Panc1 (cell line): ENCODE measurements around the gene ARMH2. TPM values are rescaled to one million over a fixed set of nuclear protein-coding genes. Genes with fewer than 3 reads are reported as not detected.

Experiments
- ATAC-seq: fragments of 200-7000 bp; cut with Tn5 transposase; 2 replicates; pipeline ENCODE4 v1.9.1; 2020; ENCODE audit warnings: mild to moderate bottlenecking, moderate library complexity
- BruUV-seq: library from RNA; stranded (reverse); fragments of 400-500 nt; replicated peaks from 2 replicates; lab custom pipeline; 2021; lab: Mats Ljungman, UMichigan
- CTCF ChIA-PET: fragments of 300-600 bp; sonication (Branson Sonifier 250); formaldehyde crosslinking; loops from one replicate; lab custom pipeline; 2022; ENCODE audit warnings: antibody characterized with exemption; lab: Charles Lee
- POLR2A ChIA-PET: fragments of 300-600 bp; sonication (Branson Sonifier 250); formaldehyde crosslinking; loops from one replicate; lab custom pipeline; 2022; ENCODE audit warnings: antibody characterized with exemption; lab: Charles Lee
- DNase-seq: peaks from one replicate; pipeline ENCODE4 v3.0.0-alpha.2; 2010; ENCODE audit warnings: low read depth, low spot score
- H3K27ac ChIP-seq: 2 replicates; pipeline ENCODE4 v1.5.1; 2011; ENCODE audit warnings: mild to moderate bottlenecking, low read length, inconsistent platforms
- H3K27me3 ChIP-seq: fragments of 200-500 bp; sonication (Bioruptor generic); 2 replicates; pipeline ENCODE4 v1.6.0; 2014; ENCODE audit warnings: low read length, inconsistent platforms; ENCODE audit not compliant: control insufficient read depth, insufficient read depth
- H3K36me3 ChIP-seq: fragments of 200-500 bp; sonication (Bioruptor generic); 2 replicates; pipeline ENCODE4 v1.5.1; 2014; ENCODE audit warnings: inconsistent platforms, mild to moderate bottlenecking, low read length, moderate library complexity; ENCODE audit not compliant: control insufficient read depth, insufficient read depth
- H3K4me1 ChIP-seq: 2 replicates; pipeline ENCODE4 v1.5.1; 2011; ENCODE audit warnings: inconsistent platforms, mild to moderate bottlenecking, low read length, moderate library complexity; ENCODE audit not compliant: control insufficient read depth, insufficient read depth
- H3K4me3 ChIP-seq, 2 experiments: 2 replicates each; pipeline ENCODE4 v1.5.1; 2011 to 2012; ENCODE audit warnings: low read depth in 2 of 2, low read length in 2 of 2, mild to moderate bottlenecking in 2 of 2, inconsistent platforms in 1 of 2, moderate library complexity in 1 of 2
- H3K9me3 ChIP-seq: fragments of 200-500 bp; sonication (Bioruptor generic); 2 replicates; pipeline ENCODE4 v1.5.1; 2014; ENCODE audit warnings: low read depth, mild to moderate bottlenecking, inconsistent platforms, low read length, moderate library complexity; ENCODE audit not compliant: control insufficient read depth, insufficient read depth
- POLR2AphosphoS5 ChIP-seq: IDR thresholded peaks from 2 replicates; pipeline ENCODE4 v1.6.1; 2012; ENCODE audit warnings: mild to moderate bottlenecking, low read depth, low read length, moderate library complexity
- REST ChIP-seq, 2 experiments: IDR thresholded peaks; 2 replicates each; pipeline ENCODE4 v1.6.1; 2011 to 2012; ENCODE audit warnings: low read depth in 2 of 2, control low read depth in 1 of 2, low read length in 1 of 2, mild to moderate bottlenecking in 1 of 2, moderate library complexity in 1 of 2; ENCODE audit not compliant: insufficient read depth in 1 of 2
- SIN3A ChIP-seq: IDR thresholded peaks from 2 replicates; pipeline ENCODE4 v1.6.1; 2012; ENCODE audit warnings: low read depth, mild to moderate bottlenecking, low read length, moderate library complexity, borderline replicate concordance; ENCODE audit not compliant: insufficient read depth
- TCF7L2 ChIP-seq: IDR thresholded peaks from 2 replicates; pipeline ENCODE4 v1.6.1; 2011; ENCODE audit warnings: mild to moderate bottlenecking, low read depth, low read length, inconsistent platforms
- in situ Hi-C: cut with HindIII; loops from 2 replicates; pipeline ENCODE4 v1.10.0; 2016; ENCODE audit warnings: low sequenced_read_pairs, low pct_unique_long_range_greater_than_20kb
- intact Hi-C: fragments of 100-400 bp; cut with micrococcal nuclease; formaldehyde crosslinking; loops from one replicate; pipeline ENCODE4 v1.10.0; 2022; ENCODE audit not compliant: unreplicated experiment
- total RNA-seq: library from RNA; stranded (reverse); gene quantifications from one replicate; pipeline ENCODE4 v1.2.1, GENCODE V29; 2021; ENCODE audit not compliant: unreplicated experiment
- TF ChIP-seq, protein P1 (sequence below): fragments of 450-650 bp; IDR thresholded peaks from 2 replicates; pipeline ENCODE4 v1.5.1; 2017; ENCODE audit warnings: mild to moderate bottlenecking

ARMH2 gene
- total RNA-seq, 1 experiment from 2014 or later: not detected

GRCh38 chr6:24847402-24847801 lies 48.7 kb upstream of the ARMH2 start:
- Histone ChIP-seq H3K27ac (no peak overlapping the region), H3K4me3 (no peak overlapping the region), H3K9me3 (no peaks in the 10 kb centered on the region), H3K27me3 (peaks cover 6% of the 10 kb centered on the region; the same call in 1 of the 2 replicates), H3K4me1 (no peaks in the 10 kb centered on the region), H3K36me3 (no peaks in the 10 kb centered on the region)
- ChIA-PET POLR2A (no interaction called here), CTCF (no interaction called here)
- TF ChIP-seq TCF7L2 (no peak), REST (IDR thresholded peaks at IDR 0.05; ENCODE audit: insufficient read depth in 1 of 2, low read depth in 2 of 2, low read length in 1 of 2) (no peak), SIN3A (no peak), POLR2AphosphoS5 (no peak)
- TF ChIP-seq, protein P1, sequence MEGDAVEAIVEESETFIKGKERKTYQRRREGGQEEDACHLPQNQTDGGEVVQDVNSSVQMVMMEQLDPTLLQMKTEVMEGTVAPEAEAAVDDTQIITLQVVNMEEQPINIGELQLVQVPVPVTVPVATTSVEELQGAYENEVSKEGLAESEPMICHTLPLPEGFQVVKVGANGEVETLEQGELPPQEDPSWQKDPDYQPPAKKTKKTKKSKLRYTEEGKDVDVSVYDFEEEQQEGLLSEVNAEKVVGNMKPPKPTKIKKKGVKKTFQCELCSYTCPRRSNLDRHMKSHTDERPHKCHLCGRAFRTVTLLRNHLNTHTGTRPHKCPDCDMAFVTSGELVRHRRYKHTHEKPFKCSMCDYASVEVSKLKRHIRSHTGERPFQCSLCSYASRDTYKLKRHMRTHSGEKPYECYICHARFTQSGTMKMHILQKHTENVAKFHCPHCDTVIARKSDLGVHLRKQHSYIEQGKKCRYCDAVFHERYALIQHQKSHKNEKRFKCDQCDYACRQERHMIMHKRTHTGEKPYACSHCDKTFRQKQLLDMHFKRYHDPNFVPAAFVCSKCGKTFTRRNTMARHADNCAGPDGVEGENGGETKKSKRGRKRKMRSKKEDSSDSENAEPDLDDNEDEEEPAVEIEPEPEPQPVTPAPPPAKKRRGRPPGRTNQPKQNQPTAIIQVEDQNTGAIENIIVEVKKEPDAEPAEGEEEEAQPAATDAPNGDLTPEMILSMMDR: no peak
- intact Hi-C loops: no loop called here
- in situ Hi-C loops: no loop called here
- DNase-seq (no peak), ATAC-seq (no peak)
- BruUV-seq: no TSS peak

DNA sequence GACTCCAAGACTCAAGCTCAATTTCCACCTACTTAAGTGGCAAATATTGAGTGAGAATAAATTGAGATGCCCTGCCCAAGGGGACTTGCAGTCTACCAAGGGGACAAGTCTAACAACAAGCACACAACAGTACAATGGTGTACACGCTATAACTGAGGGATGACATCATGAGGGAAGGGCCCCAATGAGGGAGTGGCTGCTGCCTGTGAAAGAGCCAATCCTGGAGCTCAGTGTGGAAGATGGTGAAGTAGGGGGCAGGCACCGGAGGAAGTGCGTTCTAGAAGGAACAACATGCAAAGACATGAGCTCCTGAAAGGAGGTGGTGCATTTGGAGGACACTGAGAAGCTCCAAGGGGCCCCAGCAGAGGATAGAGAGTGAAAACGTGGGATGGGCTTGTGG lies 46.9 kb upstream of the ARMH2 start:
- Histone ChIP-seq H3K4me3 (no peak overlapping the region), H3K27ac (no peak overlapping the region), H3K27me3 (peaks cover 14% of the 10 kb centered on the region), H3K36me3 (no peaks in the 10 kb centered on the region), H3K9me3 (no peaks in the 10 kb centered on the region), H3K4me1 (no peaks in the 10 kb centered on the region)
- intact Hi-C loops (no loop called here), in situ Hi-C loops (no loop called here)
- ChIA-PET POLR2A (no interaction called here), CTCF (no interaction called here)
- ATAC-seq (no peak), DNase-seq (no peak)
- TF ChIP-seq, protein P1: no peak
- TF ChIP-seq SIN3A: no peak
- BruUV-seq: no TSS peak

DNA sequence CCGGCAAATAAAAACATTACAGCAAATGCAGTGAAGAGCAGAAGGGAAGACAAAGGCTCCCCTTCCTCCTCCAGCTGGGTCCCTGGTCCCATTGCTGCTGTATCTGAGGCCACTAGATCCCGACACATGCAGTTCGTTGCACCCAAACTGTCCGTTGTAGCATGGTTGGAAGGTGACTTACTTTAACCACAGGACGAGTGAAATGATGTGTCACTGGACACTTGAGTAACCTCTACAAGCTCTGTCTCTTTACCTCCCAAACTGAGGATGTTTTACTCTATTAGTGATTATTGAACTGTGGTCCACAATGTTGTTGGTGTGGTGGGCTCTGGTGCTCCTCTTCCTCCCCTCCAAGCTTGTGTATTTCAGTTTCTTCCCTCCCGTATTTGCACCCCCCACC lies 46.2 kb upstream of the ARMH2 start:
- ATAC-seq (no peak), DNase-seq (no peak)
- TF ChIP-seq TCF7L2 (no peak), SIN3A (no peak), REST (IDR thresholded peaks at IDR 0.05; ENCODE audit: insufficient read depth in 1 of 2, low read depth in 2 of 2, low read length in 1 of 2) (no peak), POLR2AphosphoS5 (no peak)
- TF ChIP-seq, protein P1: no peak
- H3K27me3 ChIP-seq: peaks cover 14% of the 10 kb centered on the region
- H3K27ac ChIP-seq: no peak overlapping the region
- H3K36me3 ChIP-seq: no peaks in the 10 kb centered on the region
- CTCF ChIA-PET: no interaction called here
- H3K4me3 ChIP-seq: no peak overlapping the region
- no TSS peak for BruUV-seq
- POLR2A ChIA-PET: no interaction called here
- no peaks in the 10 kb centered on the region for H3K9me3 ChIP-seq
- intact Hi-C loops: no loop called here
- in situ Hi-C loops: no loop called here
- no peaks in the 10 kb centered on the region for H3K4me1 ChIP-seq
